Right lobe of liver (tissue), 6 donors: Measurements from ENCODE around the gene GOLGA6L24. TPM values are rescaled to one million over a fixed set of nuclear protein-coding genes. Genes with fewer than 3 reads are reported as not detected.
"Not testable (repeated sequence)": the region's sequence is repeated elsewhere in the genome, so short reads cannot be mapped to it uniquely, and the experiment has no call there.

Experiments used
- ATAC-seq, 4 donors: fragments of 200-7000 bp; cut with Tn5 transposase; one replicate each; pipeline ENCODE4 v1.9.1; 2020; ENCODE audit warnings: mild to moderate bottlenecking in 4 of 4, moderate library complexity in 4 of 4
- DNase-seq, 3 donors: peaks; one replicate each; pipeline ENCODE4 v3.0.0-alpha.2; 2020
- H3K27ac ChIP-seq, 3 donors: fragments of 200-600 bp; one replicate each; pipeline ENCODE4 v1.8.0; 2022
- H3K27me3 ChIP-seq, 2 donors: fragments of 200-600 bp; one replicate each; pipeline ENCODE4 v1.8.0; 2022
- H3K36me3 ChIP-seq, 4 donors: fragments of 200-600 bp; sonication (generic) in 1 of 4; one replicate each; pipeline versions ENCODE4 v1.5.1 to v1.8.0; 2017 to 2022; ENCODE audit warnings: control low read depth in 1 of 4
- H3K4me1 ChIP-seq, 4 donors: fragments of 200-600 bp; sonication (generic) in 1 of 4; one replicate each; pipeline versions ENCODE4 v1.5.1 to v1.8.0; 2017 to 2022; ENCODE audit warnings: control low read depth in 1 of 4
- H3K4me3 ChIP-seq, 3 donors: fragments of 200-600 bp; one replicate each; pipeline ENCODE4 v1.8.0; 2022
- H3K9me3 ChIP-seq, 4 donors: fragments of 200-600 bp; sonication (generic) in 1 of 4; one replicate each; pipeline versions ENCODE4 v1.5.1 to v1.8.0; 2017 to 2022; ENCODE audit warnings: control low read depth in 1 of 4
- WGBS: methylation state at CpG from one replicate; pipeline ENCODE4 v1.1.6; 2018; ENCODE audit warnings: low coverage, low lambda C conversion rate; ENCODE audit not compliant: insufficient coverage; ENCODE audit errors: missing lambda C conversion rate; 5-methylcytosine and 5-hydroxymethylcytosine counted together
- intact Hi-C, 2 donors: fragments of 100-400 bp; cut with DNase I; formaldehyde crosslinking; loops; one replicate each; pipeline versions ENCODE4 v1.11.2 to v1.14.1; 2022
- small RNA-seq, 2 experiments: library from RNA; depleted of rRNA; stranded (forward); fragments of <200 nt; gene quantifications; one replicate each; pipeline ENCODE3, GENCODE V24; 2016
- total RNA-seq, 6 experiments: library from RNA; depleted of rRNA in 2 of 6; stranded (reverse); fragments of >200 nt in 2 of 6; fragmentation: NEBNext Ultra II Directional in 3 of 6; extraction: Animal tissue kit (Norgen Biotek cat#: 25700) in 3 of 6; gene quantifications; one replicate each; pipeline versions ENCODE4 v1.1.0 to v1.2.4, GENCODE V29; 2016 to 2023
- donor health status: DM: no; HTN: yes; CAD: no.
- donor health status: DM: no; HTN: no; CAD: no.
- donor health status: DM: no; HTN: no; CAD: no.
- donor health status: DM: no; HTN: yes; CAD: no.
- donor health status: DM: no; HTN: yes; CAD: no.

GOLGA6L24 gene
- total RNA-seq, 6 experiments from 2014 or later: not detected

DNA sequence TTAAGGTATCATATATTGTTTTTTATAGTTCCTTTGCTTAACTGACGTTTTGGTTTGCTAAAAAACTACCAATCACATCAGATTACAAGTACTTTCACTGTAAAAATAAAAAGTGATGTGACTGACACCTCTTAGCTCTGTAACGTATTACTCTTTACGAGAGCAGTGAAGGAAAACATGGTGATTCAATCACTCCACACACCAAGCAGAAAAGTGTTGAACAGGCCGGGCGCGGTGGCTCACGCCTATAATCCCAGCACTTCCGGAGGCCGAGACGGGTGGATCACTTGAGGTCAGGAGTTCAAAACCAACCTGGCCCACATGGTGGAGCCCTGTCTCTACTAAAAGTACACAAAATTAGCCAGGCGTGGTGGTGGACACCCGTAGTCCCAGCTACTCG lies 39.8 kb downstream of the GOLGA6L24 start:
- intact Hi-C loops, H3K36me3 ChIP-seq, H3K4me3 ChIP-seq, ATAC-seq, H3K27ac ChIP-seq, H3K4me1 ChIP-seq, DNase-seq, H3K9me3 ChIP-seq, H3K27me3 ChIP-seq: not testable (repeated sequence)
- 96% methylated on average over 6 of the region's 13 CpGs for WGBS

DNA sequence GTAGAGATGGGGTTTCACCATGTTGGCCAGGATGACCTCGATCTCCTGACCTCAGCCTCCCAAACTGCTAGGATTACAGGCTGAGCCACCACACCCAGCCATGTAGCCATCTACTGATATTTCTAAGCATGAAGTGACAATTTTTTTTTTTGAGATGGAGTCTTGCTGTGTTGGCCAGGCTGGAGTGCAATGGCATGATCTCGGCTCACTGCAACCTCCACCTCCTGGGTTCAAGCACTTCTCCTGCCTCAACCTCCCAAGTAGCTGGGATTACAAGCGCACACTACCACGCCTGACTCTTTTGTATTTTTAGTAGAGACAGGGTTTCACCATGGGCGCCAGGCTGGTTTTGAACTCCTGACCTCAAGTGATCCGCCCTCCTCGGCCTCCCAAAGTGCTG lies 40.9 kb downstream of the GOLGA6L24 start:
- intact Hi-C loops, DNase-seq, H3K27me3 ChIP-seq, H3K27ac ChIP-seq, H3K36me3 ChIP-seq, H3K9me3 ChIP-seq, ATAC-seq, H3K4me1 ChIP-seq, H3K4me3 ChIP-seq: not testable (repeated sequence)
- 100% methylated on average over 4 of the region's 7 CpGs for WGBS

DNA sequence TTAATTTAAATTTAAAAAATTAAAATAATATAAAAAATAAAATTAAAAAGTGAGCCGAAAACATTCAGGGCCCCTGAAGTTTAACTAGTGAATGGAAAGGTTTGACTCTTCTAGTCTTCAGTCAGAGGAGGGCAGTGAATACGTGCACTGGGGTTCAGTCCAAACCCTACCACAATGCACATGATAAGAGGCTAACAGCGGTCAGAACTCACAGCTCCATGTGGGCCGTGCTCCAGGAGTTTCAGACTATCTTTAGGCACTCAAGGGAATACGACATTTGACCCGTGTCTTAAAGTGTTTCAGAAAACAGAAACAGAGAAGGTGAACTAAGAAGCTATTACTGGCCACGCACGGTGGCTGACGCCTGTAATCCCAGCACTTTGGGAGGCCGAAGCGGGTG lies 47.4 kb downstream of the GOLGA6L24 start:
- intact Hi-C loops, H3K9me3 ChIP-seq, H3K27ac ChIP-seq, DNase-seq, H3K27me3 ChIP-seq, H3K4me3 ChIP-seq, H3K36me3 ChIP-seq, H3K4me1 ChIP-seq, ATAC-seq: not testable (repeated sequence)
- WGBS: 85% methylated on average over 7 of the region's 11 CpGs

DNA sequence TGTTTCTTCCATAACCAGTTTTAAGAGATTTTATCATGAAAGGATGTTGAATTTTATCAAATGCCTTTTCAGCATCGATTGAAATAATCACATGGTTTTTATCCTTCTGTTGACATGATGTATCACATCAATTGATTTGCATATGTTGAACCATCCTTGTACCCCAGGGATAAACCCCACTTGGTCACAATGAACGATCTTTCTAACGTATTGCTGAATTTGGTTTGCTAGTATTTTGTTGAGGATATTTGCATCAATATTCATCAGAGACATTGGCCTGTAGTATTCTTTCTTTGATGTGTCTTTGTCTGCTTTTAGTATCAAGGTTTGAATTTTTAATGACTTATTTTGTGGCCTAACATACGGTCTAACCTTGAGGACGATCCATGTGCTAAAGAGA lies 49.2 kb downstream of the GOLGA6L24 start:
- intact Hi-C loops, H3K9me3 ChIP-seq, ATAC-seq, DNase-seq, H3K27ac ChIP-seq, H3K4me1 ChIP-seq, H3K4me3 ChIP-seq, H3K27me3 ChIP-seq, H3K36me3 ChIP-seq: not testable (repeated sequence)
- WGBS: 100% methylated on average over 4 of the region's 5 CpGs

Small RNA genes lying within 50 kb of the gene (small RNA-seq; reads per million reads assigned to genes)
- gene AC091304.5: 0 reads per million in 2 experiments
- gene RN7SL238P: 0 reads per million in 2 experiments

Other genes starting within 250 kb of the GOLGA6L24 start
- gene HERC2, start 35.9 kb downstream of the GOLGA6L24 start, total RNA-seq: 10 to 100 TPM; 21.8 to 30.2 (median 27.0) TPM
- gene GOLGA8F, start 20.6 kb upstream of the GOLGA6L24 start, total RNA-seq: not detected
- under 1 TPM in 1 of 6 experiments, not detected in 5; 0.06 TPM for gene GOLGA8G, start 174.9 kb upstream of the GOLGA6L24 start, total RNA-seq
- not detected for gene GOLGA6L25, start 195.5 kb upstream of the GOLGA6L24 start, total RNA-seq